CD14-positive monocyte (primary cell): ENCODE results near the gene ANTXR1. TPM values are rescaled to one million over a fixed set of nuclear protein-coding genes. Genes with fewer than 3 reads are reported as not detected.

Experiments used
- DNase-seq, 3 donors: peaks; one replicate each; pipeline ENCODE4 v3.0.0-alpha.2; 2011 to 2022
- H2AFZ ChIP-seq: 2 replicates; pipeline ENCODE4 v1.6.0; 2012; ENCODE audit warnings: mild to moderate bottlenecking, low read depth, low read length, inconsistent platforms; ENCODE audit not compliant: insufficient read depth, poor library complexity, severe bottlenecking
- H3K27ac ChIP-seq, 2 donors: 1 replicate in 1 of 2; 2 replicates in 1 of 2; pipeline ENCODE4 v1.5.1; 2012 to 2013; ENCODE audit warnings: low read length in 2 of 2, control low read depth in 1 of 2, inconsistent platforms in 1 of 2, low read depth in 1 of 2, mild to moderate bottlenecking in 1 of 2
- H3K27me3 ChIP-seq, 2 donors: one replicate each; pipeline versions ENCODE4 v1.6.0 to v1.6.1; 2011 to 2013; ENCODE audit warnings: low read length in 2 of 2; ENCODE audit not compliant: control insufficient read depth in 2 of 2, insufficient read depth in 2 of 2
- H3K36me3 ChIP-seq, 2 donors: replicated peaks in 1 of 2; 1 replicate in 1 of 2; 2 replicates in 1 of 2; pipeline versions ENCODE4 v1.5.1 to v1.6.1; 2012 to 2013; ENCODE audit warnings: low read length in 2 of 2, control low read depth in 1 of 2, inconsistent platforms in 1 of 2, mild to moderate bottlenecking in 1 of 2; ENCODE audit not compliant: insufficient read depth in 2 of 2, control insufficient read depth in 1 of 2
- H3K4me1 ChIP-seq, 2 donors: 1 replicate in 1 of 2; 2 replicates in 1 of 2; pipeline versions ENCODE4 v1.5.1 to v1.6.1; 2012 to 2013; ENCODE audit warnings: low read length in 2 of 2, control low read depth in 1 of 2, inconsistent platforms in 1 of 2, mild to moderate bottlenecking in 1 of 2, moderate library complexity in 1 of 2; ENCODE audit not compliant: insufficient read depth in 2 of 2, control insufficient read depth in 1 of 2
- H3K4me2 ChIP-seq: replicated peaks from 2 replicates; pipeline ENCODE3; 2012; ENCODE audit warnings: low read length, moderate library complexity, mild to moderate bottlenecking; ENCODE audit not compliant: poor library complexity, severe bottlenecking; ENCODE audit errors: extremely low read depth
- H3K4me3 ChIP-seq, 3 experiments: fragments of 200-600 bp in 1 of 3; sonication (generic) in 1 of 3; replicated peaks in 1 of 3; 1 replicate in 2 of 3; 2 replicates in 1 of 3; pipeline ENCODE4 v1.5.1; 2011 to 2013; ENCODE audit warnings: low read length in 3 of 3, mild to moderate bottlenecking in 3 of 3, control low read depth in 2 of 3, low read depth in 2 of 3, inconsistent platforms in 1 of 3, moderate library complexity in 1 of 3
- H3K79me2 ChIP-seq: 2 replicates; pipeline ENCODE4 v1.6.0; 2012; ENCODE audit warnings: mild to moderate bottlenecking, control low read depth, inconsistent platforms, low read length, moderate library complexity; ENCODE audit not compliant: insufficient read depth
- H3K9ac ChIP-seq: 2 replicates; pipeline ENCODE4 v1.6.0; 2017; ENCODE audit warnings: low read length, mild to moderate bottlenecking; ENCODE audit not compliant: insufficient read depth, poor library complexity, severe bottlenecking
- H3K9me3 ChIP-seq, 2 donors: replicated peaks in 1 of 2; 1 replicate in 1 of 2; 2 replicates in 1 of 2; pipeline versions ENCODE4 v1.5.1 to v1.6.1; 2012 to 2013; ENCODE audit warnings: low read length in 2 of 2, control low read depth in 1 of 2; ENCODE audit not compliant: control insufficient read depth in 1 of 2, insufficient read depth in 1 of 2
- H4K20me1 ChIP-seq: 2 replicates; pipeline ENCODE4 v1.6.0; 2012; ENCODE audit warnings: mild to moderate bottlenecking, low read length, control low read depth, moderate library complexity; ENCODE audit not compliant: insufficient read depth
- H3K27ac Mint-ChIP-seq, 7 donors: one replicate each; pipeline ENCODE4 v1.8.0; 2020; ENCODE audit warnings: mild to moderate bottlenecking in 7 of 7, mixed read lengths in 7 of 7, moderate library complexity in 6 of 7, inconsistent platforms in 2 of 7
- H3K27me3 Mint-ChIP-seq, 3 donors: one replicate each; pipeline ENCODE4 v1.8.0; 2021 to 2022; ENCODE audit warnings: low read depth in 3 of 3, mild to moderate bottlenecking in 3 of 3, mixed read lengths in 3 of 3, moderate library complexity in 3 of 3, inconsistent platforms in 1 of 3
- H3K36me3 Mint-ChIP-seq, 2 donors: one replicate each; pipeline ENCODE4 v1.8.0; 2020; ENCODE audit warnings: mixed read lengths in 2 of 2, inconsistent platforms in 1 of 2, mild to moderate bottlenecking in 1 of 2
- H3K4me1 Mint-ChIP-seq: one replicate; pipeline ENCODE4 v1.8.0; 2020; ENCODE audit warnings: mild to moderate bottlenecking, mixed read lengths
- H3K4me3 Mint-ChIP-seq, 2 donors: one replicate each; pipeline ENCODE4 v1.8.0; 2020; ENCODE audit warnings: mild to moderate bottlenecking in 2 of 2, mixed read lengths in 2 of 2, moderate library complexity in 1 of 2
- H3K9me3 Mint-ChIP-seq, 7 donors: one replicate each; pipeline ENCODE4 v1.8.0; 2020 to 2022; ENCODE audit warnings: mixed read lengths in 7 of 7, mild to moderate bottlenecking in 6 of 7, moderate library complexity in 6 of 7, inconsistent platforms in 2 of 7
- WGBS: methylation state at CpG from one replicate; pipeline ENCODE4 v1.1.5; 2013; ENCODE audit warnings: missing lambda C conversion rate; ENCODE audit not compliant: insufficient coverage; 5-methylcytosine and 5-hydroxymethylcytosine counted together
- intact Hi-C, 2 donors: fragments of 100-400 bp; cut with micrococcal nuclease; formaldehyde crosslinking; loops; one replicate each; pipeline versions ENCODE4 v1.15.0 to v1.15.1; 2023
- polyA plus RNA-seq, 3 donors: library from polyadenylated mRNA; depleted of rRNA in 1 of 3; unstranded in 2 of 3; stranded (reverse) in 1 of 3; fragments of 300-500 nt in 2 of 3; fragments of >200 nt in 1 of 3; fragmentation: Illumina TruSeq in 2 of 3; gene quantifications; 1 replicate in 2 of 3; 2 replicates in 1 of 3; pipeline ENCODE4 v1.2.3, GENCODE V29; 2012 to 2021
- TF ChIP-seq, protein P1 (sequence below): fragments of 200-600 bp; IDR thresholded peaks from one replicate; pipeline ENCODE4 v1.8.0; 2022; ENCODE audit warnings: antibody characterized with exemption, mild to moderate bottlenecking

Gene ANTXR1
- polyA plus RNA-seq, 3 donors: not detected

DNA sequence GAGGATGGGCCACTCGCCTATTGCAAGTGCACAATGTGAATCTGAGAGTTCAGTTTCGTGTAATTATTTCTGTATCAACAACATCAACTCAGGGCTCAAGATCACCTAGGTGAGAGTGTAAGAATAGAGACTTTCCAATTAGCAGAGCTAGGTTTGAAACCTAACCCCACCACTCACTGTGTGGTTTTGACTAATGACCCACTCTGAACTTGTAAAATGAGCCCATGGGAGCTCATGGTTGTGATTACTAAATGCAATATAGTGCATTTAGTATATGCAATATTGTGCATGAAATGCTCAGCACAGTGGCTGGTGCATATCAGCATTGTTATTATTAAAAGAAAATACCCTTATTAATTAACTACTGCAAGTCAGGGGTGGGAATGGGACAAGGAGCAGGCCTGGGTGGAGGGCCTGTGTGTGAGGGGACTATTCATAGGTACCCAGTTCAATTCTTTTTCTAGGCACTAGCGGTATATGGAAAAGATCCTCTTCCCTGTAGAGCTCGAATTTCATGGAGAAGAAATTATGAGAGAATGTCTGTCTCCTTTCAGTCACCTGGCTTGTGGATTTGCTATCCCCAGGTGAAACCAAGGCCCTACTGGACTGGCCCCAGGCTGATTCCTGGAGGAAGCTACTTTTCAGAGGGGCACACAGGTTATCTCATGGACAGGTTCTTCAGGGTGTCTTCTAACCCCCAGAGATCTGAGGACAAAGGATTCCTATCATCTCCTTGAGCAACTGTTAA lies 204.5 kb downstream of the ANTXR1 start:
- Histone ChIP-seq H3K4me3 (no peak overlapping the region), H3K4me2 (no peak overlapping the region), H3K27me3 (no peaks in the 10 kb centered on the region), H3K4me1 (peaks cover 9 to 11% of the 10 kb centered on the region in 2 donors), H2AFZ (no peak overlapping the region), H3K9ac (no peak overlapping the region), H3K9me3 (no peaks in the 10 kb centered on the region), H3K79me2 (no peaks in the 10 kb centered on the region), H4K20me1 (no peaks in the 10 kb centered on the region), H3K27ac (no peak overlapping the region), H3K36me3 (no peaks in the 10 kb centered on the region)
- H3K9me3 Mint-ChIP-seq: no peaks in the 10 kb centered on the region
- H3K36me3 Mint-ChIP-seq: no peaks in the 10 kb centered on the region
- DNase-seq: no peak
- no peak overlapping the region for H3K27ac Mint-ChIP-seq
- H3K4me3 Mint-ChIP-seq: no peak overlapping the region
- peaks cover 12% of the 10 kb centered on the region for H3K4me1 Mint-ChIP-seq
- H3K27me3 Mint-ChIP-seq: peaks cover 0 to 2% (median 2%) of the 10 kb centered on the region in 3 donors
- 90% methylated on average over 2 of the region's 4 CpGs for WGBS
- intact Hi-C loops: loop anchor here in 1 of 2 donors (10.0 kb wide), 1 partner anchor 183 kb away; no protein-coding TSS in a partner anchor
- TF ChIP-seq, protein P1, sequence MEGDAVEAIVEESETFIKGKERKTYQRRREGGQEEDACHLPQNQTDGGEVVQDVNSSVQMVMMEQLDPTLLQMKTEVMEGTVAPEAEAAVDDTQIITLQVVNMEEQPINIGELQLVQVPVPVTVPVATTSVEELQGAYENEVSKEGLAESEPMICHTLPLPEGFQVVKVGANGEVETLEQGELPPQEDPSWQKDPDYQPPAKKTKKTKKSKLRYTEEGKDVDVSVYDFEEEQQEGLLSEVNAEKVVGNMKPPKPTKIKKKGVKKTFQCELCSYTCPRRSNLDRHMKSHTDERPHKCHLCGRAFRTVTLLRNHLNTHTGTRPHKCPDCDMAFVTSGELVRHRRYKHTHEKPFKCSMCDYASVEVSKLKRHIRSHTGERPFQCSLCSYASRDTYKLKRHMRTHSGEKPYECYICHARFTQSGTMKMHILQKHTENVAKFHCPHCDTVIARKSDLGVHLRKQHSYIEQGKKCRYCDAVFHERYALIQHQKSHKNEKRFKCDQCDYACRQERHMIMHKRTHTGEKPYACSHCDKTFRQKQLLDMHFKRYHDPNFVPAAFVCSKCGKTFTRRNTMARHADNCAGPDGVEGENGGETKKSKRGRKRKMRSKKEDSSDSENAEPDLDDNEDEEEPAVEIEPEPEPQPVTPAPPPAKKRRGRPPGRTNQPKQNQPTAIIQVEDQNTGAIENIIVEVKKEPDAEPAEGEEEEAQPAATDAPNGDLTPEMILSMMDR: no peak

DNA sequence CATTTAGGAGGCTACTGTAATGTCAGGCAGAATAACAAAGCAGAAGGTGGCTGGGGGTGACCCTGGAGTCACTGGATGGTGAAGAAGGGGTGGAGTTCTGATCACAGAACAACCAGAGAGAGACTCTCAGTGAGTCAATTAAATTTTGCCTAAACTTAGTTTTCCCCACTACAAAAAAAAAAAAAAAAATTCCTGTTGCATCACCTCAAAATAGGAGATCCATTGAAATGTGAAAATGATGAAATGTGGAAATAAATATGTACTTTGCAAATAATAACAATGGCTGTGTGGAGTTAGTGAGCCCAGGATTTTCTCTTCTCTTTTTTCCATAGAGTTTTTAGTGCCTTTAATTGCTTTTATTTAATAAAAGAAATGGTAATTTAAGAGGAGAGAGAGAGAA lies 208.5 kb downstream of the ANTXR1 start:
- peaks cover 3 to 4% (median 3%) of the 10 kb centered on the region in 3 donors for H3K27me3 Mint-ChIP-seq
- H3K4me1 Mint-ChIP-seq: no peaks in the 10 kb centered on the region
- intact Hi-C loops: no loop called here
- Histone ChIP-seq H3K4me1 (no peaks in the 10 kb centered on the region), H4K20me1 (no peaks in the 10 kb centered on the region), H3K9ac (no peak overlapping the region), H3K27ac (no peak overlapping the region), H3K4me2 (no peak overlapping the region), H3K4me3 (no peak overlapping the region), H3K79me2 (no peaks in the 10 kb centered on the region), H3K36me3 (no peaks in the 10 kb centered on the region), H3K9me3 (no peaks in the 10 kb centered on the region), H3K27me3 (no peaks in the 10 kb centered on the region), H2AFZ (no peak overlapping the region)
- H3K9me3 Mint-ChIP-seq: no peaks in the 10 kb centered on the region
- no peak overlapping the region for H3K27ac Mint-ChIP-seq
- no peak overlapping the region for H3K4me3 Mint-ChIP-seq
- no peak for DNase-seq
- no peaks in the 10 kb centered on the region for H3K36me3 Mint-ChIP-seq
- TF ChIP-seq, protein P1: no peak
